Measurements from ENCODE around the gene PYGM. TPM values are rescaled to one million over a fixed set of nuclear protein-coding genes. Genes with fewer than 3 reads are reported as not detected.

The PYGM gene
- total and polyA plus RNA-seq, 2 of the 8 experiments (the other 6 are each of a cell fraction or from before 2014, with no cell fraction given) = 9.6 to 10.0 TPM

DNA sequence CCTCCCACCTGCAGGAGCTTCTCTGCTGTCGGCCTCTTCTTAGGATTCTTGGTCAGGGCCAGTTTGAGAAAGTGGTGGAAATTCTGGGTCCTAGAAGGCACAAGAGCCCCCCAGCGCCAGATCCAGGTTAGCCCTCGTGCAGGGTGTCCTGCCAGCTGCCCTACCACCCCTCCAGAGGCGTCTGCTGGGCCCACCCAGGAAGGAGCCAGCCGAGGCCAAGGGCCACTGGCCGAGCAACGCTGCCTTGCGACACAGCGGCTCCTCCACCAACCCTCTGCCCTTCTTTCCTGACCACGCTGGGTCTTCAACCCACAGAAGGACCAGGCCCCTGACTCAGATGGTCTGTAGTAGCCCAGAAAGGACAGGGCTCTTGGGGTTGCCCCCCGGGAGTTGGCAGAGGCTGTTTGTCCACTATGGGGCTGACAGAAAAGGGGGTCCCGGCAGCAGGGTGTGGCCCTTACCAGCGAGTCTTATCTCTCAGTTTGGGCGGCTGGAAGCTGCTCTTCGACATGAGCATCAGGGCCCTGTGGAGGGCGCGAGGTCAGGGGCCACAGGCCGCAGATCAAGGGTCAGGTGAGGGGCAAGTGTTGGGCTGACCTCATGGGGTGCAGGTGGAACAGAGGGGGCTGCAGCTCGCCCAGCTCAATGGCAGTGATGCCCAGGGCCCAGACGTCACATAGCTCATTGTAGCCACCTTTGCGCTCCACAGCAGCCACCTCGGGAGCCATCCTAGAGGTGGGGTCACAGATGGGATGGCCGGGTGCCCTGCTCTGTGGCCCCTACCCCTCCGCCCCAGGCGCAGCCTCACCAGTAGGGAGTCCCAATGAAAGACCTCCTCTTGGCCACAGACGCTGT, 40.8 kb upstream of the PYGM start (continued):
- TF ChIP-seq, protein P1, sequence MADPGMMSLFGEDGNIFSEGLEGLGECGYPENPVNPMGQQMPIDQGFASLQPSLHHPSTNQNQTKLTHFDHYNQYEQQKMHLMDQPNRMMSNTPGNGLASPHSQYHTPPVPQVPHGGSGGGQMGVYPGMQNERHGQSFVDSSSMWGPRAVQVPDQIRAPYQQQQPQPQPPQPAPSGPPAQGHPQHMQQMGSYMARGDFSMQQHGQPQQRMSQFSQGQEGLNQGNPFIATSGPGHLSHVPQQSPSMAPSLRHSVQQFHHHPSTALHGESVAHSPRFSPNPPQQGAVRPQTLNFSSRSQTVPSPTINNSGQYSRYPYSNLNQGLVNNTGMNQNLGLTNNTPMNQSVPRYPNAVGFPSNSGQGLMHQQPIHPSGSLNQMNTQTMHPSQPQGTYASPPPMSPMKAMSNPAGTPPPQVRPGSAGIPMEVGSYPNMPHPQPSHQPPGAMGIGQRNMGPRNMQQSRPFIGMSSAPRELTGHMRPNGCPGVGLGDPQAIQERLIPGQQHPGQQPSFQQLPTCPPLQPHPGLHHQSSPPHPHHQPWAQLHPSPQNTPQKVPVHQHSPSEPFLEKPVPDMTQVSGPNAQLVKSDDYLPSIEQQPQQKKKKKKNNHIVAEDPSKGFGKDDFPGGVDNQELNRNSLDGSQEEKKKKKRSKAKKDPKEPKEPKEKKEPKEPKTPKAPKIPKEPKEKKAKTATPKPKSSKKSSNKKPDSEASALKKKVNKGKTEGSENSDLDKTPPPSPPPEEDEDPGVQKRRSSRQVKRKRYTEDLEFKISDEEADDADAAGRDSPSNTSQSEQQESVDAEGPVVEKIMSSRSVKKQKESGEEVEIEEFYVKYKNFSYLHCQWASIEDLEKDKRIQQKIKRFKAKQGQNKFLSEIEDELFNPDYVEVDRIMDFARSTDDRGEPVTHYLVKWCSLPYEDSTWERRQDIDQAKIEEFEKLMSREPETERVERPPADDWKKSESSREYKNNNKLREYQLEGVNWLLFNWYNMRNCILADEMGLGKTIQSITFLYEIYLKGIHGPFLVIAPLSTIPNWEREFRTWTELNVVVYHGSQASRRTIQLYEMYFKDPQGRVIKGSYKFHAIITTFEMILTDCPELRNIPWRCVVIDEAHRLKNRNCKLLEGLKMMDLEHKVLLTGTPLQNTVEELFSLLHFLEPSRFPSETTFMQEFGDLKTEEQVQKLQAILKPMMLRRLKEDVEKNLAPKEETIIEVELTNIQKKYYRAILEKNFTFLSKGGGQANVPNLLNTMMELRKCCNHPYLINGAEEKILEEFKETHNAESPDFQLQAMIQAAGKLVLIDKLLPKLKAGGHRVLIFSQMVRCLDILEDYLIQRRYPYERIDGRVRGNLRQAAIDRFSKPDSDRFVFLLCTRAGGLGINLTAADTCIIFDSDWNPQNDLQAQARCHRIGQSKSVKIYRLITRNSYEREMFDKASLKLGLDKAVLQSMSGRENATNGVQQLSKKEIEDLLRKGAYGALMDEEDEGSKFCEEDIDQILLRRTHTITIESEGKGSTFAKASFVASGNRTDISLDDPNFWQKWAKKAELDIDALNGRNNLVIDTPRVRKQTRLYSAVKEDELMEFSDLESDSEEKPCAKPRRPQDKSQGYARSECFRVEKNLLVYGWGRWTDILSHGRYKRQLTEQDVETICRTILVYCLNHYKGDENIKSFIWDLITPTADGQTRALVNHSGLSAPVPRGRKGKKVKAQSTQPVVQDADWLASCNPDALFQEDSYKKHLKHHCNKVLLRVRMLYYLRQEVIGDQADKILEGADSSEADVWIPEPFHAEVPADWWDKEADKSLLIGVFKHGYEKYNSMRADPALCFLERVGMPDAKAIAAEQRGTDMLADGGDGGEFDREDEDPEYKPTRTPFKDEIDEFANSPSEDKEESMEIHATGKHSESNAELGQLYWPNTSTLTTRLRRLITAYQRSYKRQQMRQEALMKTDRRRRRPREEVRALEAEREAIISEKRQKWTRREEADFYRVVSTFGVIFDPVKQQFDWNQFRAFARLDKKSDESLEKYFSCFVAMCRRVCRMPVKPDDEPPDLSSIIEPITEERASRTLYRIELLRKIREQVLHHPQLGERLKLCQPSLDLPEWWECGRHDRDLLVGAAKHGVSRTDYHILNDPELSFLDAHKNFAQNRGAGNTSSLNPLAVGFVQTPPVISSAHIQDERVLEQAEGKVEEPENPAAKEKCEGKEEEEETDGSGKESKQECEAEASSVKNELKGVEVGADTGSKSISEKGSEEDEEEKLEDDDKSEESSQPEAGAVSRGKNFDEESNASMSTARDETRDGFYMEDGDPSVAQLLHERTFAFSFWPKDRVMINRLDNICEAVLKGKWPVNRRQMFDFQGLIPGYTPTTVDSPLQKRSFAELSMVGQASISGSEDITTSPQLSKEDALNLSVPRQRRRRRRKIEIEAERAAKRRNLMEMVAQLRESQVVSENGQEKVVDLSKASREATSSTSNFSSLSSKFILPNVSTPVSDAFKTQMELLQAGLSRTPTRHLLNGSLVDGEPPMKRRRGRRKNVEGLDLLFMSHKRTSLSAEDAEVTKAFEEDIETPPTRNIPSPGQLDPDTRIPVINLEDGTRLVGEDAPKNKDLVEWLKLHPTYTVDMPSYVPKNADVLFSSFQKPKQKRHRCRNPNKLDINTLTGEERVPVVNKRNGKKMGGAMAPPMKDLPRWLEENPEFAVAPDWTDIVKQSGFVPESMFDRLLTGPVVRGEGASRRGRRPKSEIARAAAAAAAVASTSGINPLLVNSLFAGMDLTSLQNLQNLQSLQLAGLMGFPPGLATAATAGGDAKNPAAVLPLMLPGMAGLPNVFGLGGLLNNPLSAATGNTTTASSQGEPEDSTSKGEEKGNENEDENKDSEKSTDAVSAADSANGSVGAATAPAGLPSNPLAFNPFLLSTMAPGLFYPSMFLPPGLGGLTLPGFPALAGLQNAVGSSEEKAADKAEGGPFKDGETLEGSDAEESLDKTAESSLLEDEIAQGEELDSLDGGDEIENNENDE (IDR thresholded peaks at IDR 0.05; ENCODE audit: insufficient replicate concordance, low read length) = no peak
